Ureter (tissue), 1 donor: ENCODE measurements around the gene PCCA. TPM values are rescaled to one million over a fixed set of nuclear protein-coding genes. Genes with fewer than 3 reads are reported as not detected.
"Not testable (repeated sequence)": the region's sequence is repeated elsewhere in the genome, so short reads cannot be mapped to it uniquely, and the experiment has no call there.

ENCODE experiments used
- DNase-seq: peaks from one replicate; pipeline ENCODE4 v3.0.0-alpha.2; 2020; ENCODE audit warnings: low spot score
- total RNA-seq: library from RNA; stranded (reverse); gene quantifications from one replicate; pipeline ENCODE4 v1.2.4, GENCODE V29; 2023
- donor health status: DM: yes; HTN: yes; CAD: no.

The PCCA gene
- total RNA-seq, 1 donor from 2014 or later = 87.4 TPM

- DNase-seq = no peak
Observed at GRCh38 chr13:100361504-100361903, 272.6 kb downstream of the PCCA start.

- no peak for DNase-seq
Observed at GRCh38 chr13:100362371-100362770, 273.5 kb downstream of the PCCA start.

GRCh38 chr13:100362781-100363180 is 273.9 kb downstream of the PCCA start:
- DNase-seq = no peak

- no peak for DNase-seq
Observed at GRCh38 chr13:100363285-100363711, 274.4 kb downstream of the PCCA start.

- DNase-seq = no peak
Observed at GRCh38 chr13:100363874-100364273, 275.0 kb downstream of the PCCA start.

GRCh38 chr13:100364591-100364990 is 275.7 kb downstream of the PCCA start:
- no peak for DNase-seq

GRCh38 chr13:100365680-100366079 is 276.8 kb downstream of the PCCA start:
- no peak for DNase-seq

GRCh38 chr13:100378533-100378932 is 289.6 kb downstream of the PCCA start:
- DNase-seq = no peak

GRCh38 chr13:100381595-100382224 is 292.8 kb downstream of the PCCA start:
- DNase-seq = no peak

GRCh38 chr13:100382785-100383184 is 293.9 kb downstream of the PCCA start:
- DNase-seq = no peak

GRCh38 chr13:100387416-100387815 is 298.5 kb downstream of the PCCA start:
- no peak for DNase-seq

- DNase-seq = not testable (repeated sequence)
Observed at GRCh38 chr13:100388150-100388549, 299.3 kb downstream of the PCCA start.

GRCh38 chr13:100388923-100389322 is 300.0 kb downstream of the PCCA start:
- DNase-seq = no peak

GRCh38 chr13:100389617-100390016 is 300.7 kb downstream of the PCCA start:
- no peak for DNase-seq

- peak; percentile 68 for DNase-seq
Observed at GRCh38 chr13:100392709-100393630, 304.1 kb downstream of the PCCA start.

GRCh38 chr13:100394005-100394695 is 305.3 kb downstream of the PCCA start:
- DNase-seq = no peak

GRCh38 chr13:100395698-100396373 is 306.9 kb downstream of the PCCA start:
- no peak for DNase-seq

- no peak for DNase-seq
Observed at GRCh38 chr13:100396776-100397175, 307.9 kb downstream of the PCCA start.

- DNase-seq = no peak
Observed at GRCh38 chr13:100397627-100398026, 308.7 kb downstream of the PCCA start.

GRCh38 chr13:100398360-100398759 is 309.5 kb downstream of the PCCA start:
- DNase-seq = no peak

GRCh38 chr13:100399455-100399854 is 310.6 kb downstream of the PCCA start:
- no peak for DNase-seq

GRCh38 chr13:100403675-100404074 is 314.8 kb downstream of the PCCA start:
- no peak for DNase-seq
